Activated CD4-positive, alpha-beta T cell treated with anti-CD3 and anti-CD28 coated beads, Interleukin-2, amount 10 ng/mL, durations not matched to agents 7 days and 5 days (primary cell): ENCODE measurements around the gene B4GALT5. TPM values are rescaled to one million over a fixed set of nuclear protein-coding genes. Genes with fewer than 3 reads are reported as not detected.

Experiments used
- CTCF ChIA-PET: fragments of 350-600 bp; sonication (Branson Sonifier 250); formaldehyde crosslinking; loops from one replicate; lab custom pipeline; 2021; ENCODE audit warnings: antibody characterized with exemption; lab: Charles Lee
- POLR2A ChIA-PET: fragments of 350-600 bp; sonication (Branson Sonifier 250); formaldehyde crosslinking; loops from one replicate; lab custom pipeline; 2021; ENCODE audit warnings: antibody characterized with exemption; lab: Charles Lee
- DNase-seq: peaks from one replicate; pipeline ENCODE4 v3.0.0-alpha.2; 2020
- H3K27ac Mint-ChIP-seq: one replicate; pipeline ENCODE4 v1.8.0; 2021; ENCODE audit warnings: mild to moderate bottlenecking, moderate library complexity, mixed read lengths
- H3K27me3 Mint-ChIP-seq: one replicate; pipeline ENCODE4 v1.8.0; 2021; ENCODE audit warnings: mixed read lengths
- H3K36me3 Mint-ChIP-seq: one replicate; pipeline ENCODE4 v1.8.0; 2021; ENCODE audit warnings: low read depth, mixed read lengths
- H3K4me1 Mint-ChIP-seq: one replicate; pipeline ENCODE4 v1.8.0; 2021; ENCODE audit warnings: mixed read lengths
- H3K4me3 Mint-ChIP-seq: one replicate; pipeline ENCODE4 v1.8.0; 2021; ENCODE audit warnings: mild to moderate bottlenecking, moderate library complexity, mixed read lengths
- H3K9me3 Mint-ChIP-seq: one replicate; pipeline ENCODE4 v1.8.0; 2021; ENCODE audit warnings: mixed read lengths
- total RNA-seq, 2 experiments: library from RNA; stranded (reverse); gene quantifications; one replicate each; pipeline ENCODE4 v1.2.3, GENCODE V29; 2021

Gene B4GALT5
- total RNA-seq, 2 experiments from 2014 or later: 11.2 to 14.3 TPM

DNA sequence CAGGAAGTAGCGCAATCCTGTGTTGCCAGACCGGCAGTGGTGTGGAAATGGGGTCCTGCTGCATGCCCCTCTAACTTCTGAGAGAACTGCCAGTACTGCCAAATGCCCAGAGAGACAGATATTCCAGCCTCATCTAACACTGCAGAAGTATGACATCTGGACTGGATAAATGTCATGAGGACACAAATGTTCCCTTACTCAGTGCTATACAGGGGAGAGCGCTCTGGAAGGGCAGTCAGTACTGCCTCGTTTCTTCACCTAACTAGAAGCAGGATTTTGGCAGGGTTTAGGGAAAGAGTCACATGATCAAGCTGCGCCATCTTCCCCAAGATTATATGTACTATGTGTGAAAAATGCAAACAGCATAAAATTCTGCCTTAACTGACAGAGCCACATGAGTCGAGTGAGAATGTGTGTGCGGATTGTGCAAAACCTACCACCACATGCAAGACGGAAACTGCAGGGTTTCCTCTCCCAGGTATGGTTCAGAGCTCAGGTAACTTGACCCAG, 59.7 kb downstream of the B4GALT5 start:
- Mint-ChIP-seq H3K36me3 (peaks cover 30% of the 10 kb centered on the region), H3K27me3 (no peaks in the 10 kb centered on the region), H3K27ac (no peak overlapping the region), H3K4me1 (peaks cover 9% of the 10 kb centered on the region), H3K4me3 (no peak overlapping the region), H3K9me3 (no peaks in the 10 kb centered on the region)
- no peak for DNase-seq
- POLR2A ChIA-PET: no interaction called here
- CTCF ChIA-PET: no interaction called here

DNA sequence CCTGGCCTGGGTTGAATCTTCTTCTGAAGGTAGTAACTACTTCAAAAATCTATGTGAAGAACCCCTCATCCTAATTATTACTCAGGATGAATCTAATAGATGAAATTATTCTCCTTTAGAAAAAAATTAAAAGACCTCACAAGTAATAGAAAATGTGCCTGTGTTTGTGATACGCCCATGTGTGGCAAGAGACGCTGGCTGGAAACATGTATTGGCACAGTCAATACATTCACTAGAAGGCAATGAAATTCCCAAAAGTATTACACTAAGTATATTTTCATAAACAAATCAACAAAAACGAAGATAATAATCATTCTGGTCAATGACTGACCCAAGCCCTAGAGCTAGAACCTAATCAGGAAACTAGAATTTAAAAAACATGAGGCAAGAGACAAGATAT, 64.0 kb downstream of the B4GALT5 start:
- ChIA-PET POLR2A (no interaction called here), CTCF (interaction anchor here (0.6 kb wide), 1 partner anchor 1876 kb away, joined by 4 read pairs; no protein-coding TSS in a partner anchor)
- Mint-ChIP-seq H3K4me3 (no peak overlapping the region), H3K27ac (no peak overlapping the region), H3K4me1 (no peaks in the 10 kb centered on the region), H3K27me3 (no peaks in the 10 kb centered on the region), H3K9me3 (no peaks in the 10 kb centered on the region), H3K36me3 (peaks cover 24% of the 10 kb centered on the region)
- DNase-seq: no peak

DNA sequence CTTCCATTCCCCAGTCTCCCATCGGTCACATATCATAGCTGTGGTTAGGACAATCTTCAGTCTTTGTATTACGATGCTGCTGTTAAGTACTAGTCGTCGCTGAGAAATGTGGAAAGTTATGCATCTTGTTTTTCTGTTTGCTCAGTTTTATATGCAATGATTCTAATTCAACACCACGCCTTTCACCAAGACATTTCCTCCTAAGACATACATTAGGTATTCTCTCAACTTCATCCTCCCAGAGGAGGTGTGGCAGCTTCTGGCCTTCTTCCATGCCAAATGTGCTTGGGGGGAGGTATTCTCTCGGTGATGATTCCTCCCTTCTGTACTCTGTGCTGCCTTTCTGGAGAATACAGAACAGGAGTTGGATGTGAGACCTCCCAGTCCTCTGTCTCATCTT, 66.1 kb downstream of the B4GALT5 start:
- Mint-ChIP-seq H3K27ac (no peak overlapping the region), H3K36me3 (peaks cover 22% of the 10 kb centered on the region), H3K4me3 (no peak overlapping the region), H3K27me3 (no peaks in the 10 kb centered on the region), H3K9me3 (no peaks in the 10 kb centered on the region), H3K4me1 (peaks cover 9% of the 10 kb centered on the region)
- ChIA-PET CTCF (interaction anchor here (0.6 to 1.5 kb wide), 3 partner anchors 9 to 199 kb away, joined by 3 to 7 read pairs (median 4); no protein-coding TSS in a partner anchor), POLR2A (no interaction called here)
- DNase-seq: no peak

DNA sequence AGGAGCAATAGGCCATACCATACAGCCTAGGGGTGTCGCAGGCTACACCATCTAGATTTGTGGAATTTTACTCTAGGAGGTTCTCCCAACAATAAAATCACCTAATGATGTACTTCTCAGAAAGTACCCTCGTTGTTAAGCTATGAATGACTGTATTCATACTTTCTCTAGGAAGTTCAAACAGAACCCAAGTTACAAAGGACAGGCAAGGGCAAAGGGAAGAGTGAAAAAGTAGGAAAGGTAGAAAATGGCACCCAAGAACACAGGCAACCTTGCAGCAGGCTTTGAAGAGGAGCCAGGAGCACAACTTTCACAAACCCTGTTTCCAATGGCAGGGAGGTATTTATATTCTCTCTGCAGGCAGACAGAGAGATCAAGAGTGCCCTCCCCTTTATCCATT, 67.2 kb downstream of the B4GALT5 start:
- ChIA-PET POLR2A (no interaction called here), CTCF (interaction anchor here (0.6 to 1.7 kb wide), 2 partner anchors 10 to 64 kb away, joined by 3 to 5 read pairs; no protein-coding TSS in a partner anchor)
- Mint-ChIP-seq H3K9me3 (no peaks in the 10 kb centered on the region), H3K27me3 (no peaks in the 10 kb centered on the region), H3K27ac (no peak overlapping the region), H3K4me3 (no peak overlapping the region), H3K4me1 (peaks cover 19% of the 10 kb centered on the region), H3K36me3 (peaks cover 28% of the 10 kb centered on the region)
- DNase-seq: no peak

DNA sequence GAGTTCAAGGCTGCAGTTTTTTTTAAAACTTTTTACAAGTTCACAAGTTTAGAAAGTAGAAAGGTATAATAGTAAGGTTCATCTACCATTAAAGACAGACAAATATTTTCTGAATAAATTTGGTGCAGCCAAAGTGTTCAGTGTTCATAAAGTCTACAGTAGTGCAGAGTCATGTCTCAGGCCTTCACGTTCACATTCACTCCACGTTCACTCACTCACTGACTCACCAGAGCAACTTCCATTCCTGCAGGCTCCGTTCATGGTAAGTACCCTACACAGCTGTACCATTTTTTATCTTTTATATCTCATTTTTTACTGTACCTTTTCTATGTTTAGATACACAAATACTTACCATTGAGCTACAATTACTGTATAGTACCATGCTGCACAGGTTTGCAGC, 67.6 kb downstream of the B4GALT5 start:
- CTCF ChIA-PET: interaction anchor here (0.6 to 1.7 kb wide), 2 partner anchors 11 to 64 kb away, joined by 3 to 5 read pairs; no protein-coding TSS in a partner anchor
- peaks cover 32% of the 10 kb centered on the region for H3K36me3 Mint-ChIP-seq
- H3K9me3 Mint-ChIP-seq: no peaks in the 10 kb centered on the region
- H3K4me1 Mint-ChIP-seq: peaks cover 23% of the 10 kb centered on the region
- POLR2A ChIA-PET: no interaction called here
- no peak for DNase-seq
- no peaks in the 10 kb centered on the region for H3K27me3 Mint-ChIP-seq
- no peak overlapping the region for H3K27ac Mint-ChIP-seq
- H3K4me3 Mint-ChIP-seq: no peak overlapping the region

DNA sequence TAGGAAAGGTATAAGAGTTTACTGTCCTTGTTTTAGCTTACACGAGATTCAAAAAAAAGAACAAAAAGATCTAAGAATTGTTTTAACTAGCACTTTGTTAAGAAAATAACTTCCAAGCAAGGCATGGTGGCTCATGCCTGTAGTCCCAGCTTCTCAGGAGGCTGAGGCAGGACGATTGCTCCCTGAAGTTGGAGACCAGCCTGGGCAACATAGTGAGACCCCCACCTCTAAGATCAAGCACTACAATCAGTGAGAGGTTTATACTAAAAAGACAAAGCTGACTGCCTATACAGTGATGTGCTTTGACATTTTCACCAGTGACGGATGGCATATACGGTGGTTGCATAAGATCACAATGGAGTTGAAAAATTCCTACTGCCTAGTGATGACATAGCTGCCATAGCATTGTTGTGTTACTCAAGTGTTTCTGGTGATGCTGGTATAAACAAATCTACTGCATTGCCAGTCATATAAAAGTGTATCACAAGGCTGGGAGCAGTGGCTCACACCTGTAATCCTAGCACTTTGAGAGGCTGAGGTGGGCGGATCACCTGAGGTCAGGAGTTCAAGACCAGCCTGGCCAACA, 68.6 kb downstream of the B4GALT5 start:
- no peak for DNase-seq
- Mint-ChIP-seq H3K27me3 (no peaks in the 10 kb centered on the region), H3K9me3 (no peaks in the 10 kb centered on the region), H3K4me3 (no peak overlapping the region), H3K27ac (no peak overlapping the region), H3K36me3 (peaks cover 39% of the 10 kb centered on the region), H3K4me1 (peaks cover 23% of the 10 kb centered on the region)
- POLR2A ChIA-PET: no interaction called here
- CTCF ChIA-PET: interaction anchor here (0.7 to 1.7 kb wide), 2 partner anchors 12 to 14 kb away, joined by 3 to 5 read pairs; no protein-coding TSS in a partner anchor

DNA sequence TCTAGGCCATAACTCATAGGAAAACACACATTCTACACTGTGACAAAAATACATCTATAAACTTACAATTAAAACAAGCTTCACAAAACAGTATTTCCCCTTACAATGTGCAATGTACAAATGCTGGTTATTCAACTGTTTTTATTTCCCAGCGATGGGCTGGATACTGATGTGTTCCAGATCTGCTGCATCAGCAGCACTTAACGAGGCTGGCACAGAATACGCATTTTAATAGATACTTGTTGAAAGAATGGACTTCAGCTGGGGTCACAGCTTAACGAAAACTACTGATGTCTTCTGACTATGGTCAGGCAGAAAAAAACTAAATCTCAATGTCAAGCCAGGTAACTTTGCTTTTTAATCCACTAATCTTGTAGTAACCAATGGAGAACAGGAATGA, 70.9 kb downstream of the B4GALT5 start:
- Mint-ChIP-seq H3K4me1 (peaks cover 23% of the 10 kb centered on the region), H3K27me3 (no peaks in the 10 kb centered on the region), H3K27ac (no peak overlapping the region), H3K9me3 (no peaks in the 10 kb centered on the region), H3K4me3 (no peak overlapping the region), H3K36me3 (peaks cover 45% of the 10 kb centered on the region)
- DNase-seq: no peak
- ChIA-PET CTCF (interaction anchor here (0.5 to 1.4 kb wide), 3 partner anchors 9 to 691 kb away, joined by 3 to 4 read pairs (median 3); no protein-coding TSS in a partner anchor), POLR2A (no interaction called here)

DNA sequence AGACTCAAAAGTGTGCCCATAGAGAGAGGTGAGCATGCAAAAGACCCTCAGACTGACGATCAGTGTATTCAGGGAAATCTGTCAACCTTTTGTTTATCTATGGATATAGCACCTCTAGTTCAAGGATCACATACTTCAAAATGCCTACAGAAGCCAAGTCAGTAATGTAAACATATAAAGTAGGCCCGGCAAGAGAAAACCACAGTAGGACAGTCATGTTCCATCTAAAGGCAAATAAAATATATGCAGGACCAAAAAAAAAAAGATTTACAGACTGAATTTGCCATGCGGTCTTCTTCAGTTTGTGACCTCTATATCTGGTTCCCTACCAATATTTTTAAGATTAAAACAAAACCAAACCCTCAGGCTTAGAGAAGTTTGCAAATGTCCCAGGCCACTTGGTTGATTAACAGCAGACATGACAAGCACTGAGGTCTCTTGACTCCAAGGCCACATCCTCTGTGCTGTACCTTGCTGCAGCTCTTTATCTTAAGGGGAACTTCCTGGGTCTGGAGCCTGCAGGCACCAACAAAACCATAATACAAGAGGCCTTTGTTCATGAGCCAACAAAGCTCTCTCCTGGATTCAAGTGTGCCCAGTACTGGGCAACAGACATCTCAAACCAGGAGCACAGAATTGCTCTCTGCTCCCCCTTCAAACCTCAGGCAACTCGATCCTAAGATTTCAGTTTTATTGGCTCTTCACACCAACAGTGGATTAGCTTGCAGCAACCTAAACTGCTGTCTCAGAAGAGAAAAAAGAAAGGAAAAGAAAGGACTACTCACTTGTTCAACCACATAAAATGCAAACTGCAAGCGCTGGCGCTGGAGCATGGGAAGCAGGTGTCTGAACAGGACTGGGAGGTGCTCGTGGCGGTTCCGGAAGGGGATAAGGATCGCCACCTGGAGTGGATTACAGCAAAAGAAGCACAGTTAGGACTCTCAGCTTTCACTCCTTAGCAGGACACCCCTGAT, 71.7 kb downstream of the B4GALT5 start:
- H3K36me3 Mint-ChIP-seq: peaks cover 42% of the 10 kb centered on the region
- CTCF ChIA-PET: interaction anchor here (0.5 to 1.4 kb wide), 6 partner anchors 9 to 692 kb away, joined by 3 to 4 read pairs (median 3); no protein-coding TSS in a partner anchor
- DNase-seq: peak; percentile 47

DNA sequence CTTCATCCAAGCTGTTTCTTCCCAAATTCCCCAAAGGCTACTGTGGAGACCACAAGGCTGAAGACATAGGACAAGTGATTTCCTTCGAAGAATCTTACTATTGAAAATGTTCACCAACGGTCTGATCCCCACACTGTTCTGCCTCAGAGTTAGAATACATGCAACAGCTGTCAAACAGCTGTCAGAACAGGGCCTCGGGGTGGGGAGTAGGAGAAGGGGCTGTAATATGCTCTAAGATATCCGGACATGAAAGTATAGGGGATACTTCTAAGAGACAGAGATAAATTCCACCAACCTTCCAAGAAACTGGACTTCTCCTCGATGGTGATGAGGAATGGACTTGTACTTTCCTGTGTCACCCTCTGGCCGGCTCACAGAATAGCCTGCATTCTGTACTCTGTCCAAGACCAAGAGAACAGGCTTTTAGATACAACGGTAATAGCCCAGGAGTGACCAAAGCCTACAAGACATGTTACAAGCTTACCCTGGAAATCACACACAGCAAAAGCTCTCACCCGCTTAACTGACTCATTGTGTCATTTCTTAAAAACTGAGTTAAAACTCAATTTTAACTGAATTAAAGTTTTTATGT, 76.5 kb downstream of the B4GALT5 start:
- H3K27me3 Mint-ChIP-seq: no peaks in the 10 kb centered on the region
- H3K4me1 Mint-ChIP-seq: peaks cover 11% of the 10 kb centered on the region
- ChIA-PET POLR2A (no interaction called here), CTCF (interaction anchor here (1.0 to 2.2 kb wide), 2 partner anchors 10 to 43 kb away, joined by 3 to 7 read pairs; no protein-coding TSS in a partner anchor)
- no peaks in the 10 kb centered on the region for H3K9me3 Mint-ChIP-seq
- DNase-seq: no peak
- peaks cover 33% of the 10 kb centered on the region for H3K36me3 Mint-ChIP-seq
- H3K27ac Mint-ChIP-seq: no peak overlapping the region
- H3K4me3 Mint-ChIP-seq: no peak overlapping the region

More for the DNA sequence above, 71.7 kb downstream of the B4GALT5 start:
- no peaks in the 10 kb centered on the region for H3K27me3 Mint-ChIP-seq
- H3K27ac Mint-ChIP-seq: peak overlapping the region; percentile 83
- H3K4me1 Mint-ChIP-seq: peaks cover 23% of the 10 kb centered on the region
- POLR2A ChIA-PET: interaction anchor here (0.6 kb wide), 1 partner anchor 11 kb away, joined by 11 read pairs; no protein-coding TSS in a partner anchor
- H3K4me3 Mint-ChIP-seq: no peak overlapping the region
- H3K9me3 Mint-ChIP-seq: no peaks in the 10 kb centered on the region

DNA sequence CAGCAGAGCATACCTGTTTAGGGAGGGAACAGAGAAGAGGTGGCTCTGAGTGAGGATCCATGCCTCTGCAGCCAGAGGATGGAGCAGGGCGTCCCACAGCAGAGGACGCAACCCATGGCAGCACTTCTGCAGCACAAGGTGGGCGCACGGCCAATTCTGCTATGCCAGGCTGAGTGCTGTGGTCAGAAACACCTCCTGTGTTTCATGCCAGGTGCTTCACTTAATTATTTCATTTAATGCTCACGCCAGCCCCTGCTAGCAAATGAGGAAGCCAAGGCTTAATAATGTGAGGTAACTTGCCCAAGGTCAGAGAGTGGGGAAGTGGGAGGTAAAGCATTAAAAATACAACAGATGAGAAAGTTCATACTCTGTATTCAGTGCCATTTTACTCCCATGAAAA, 77.2 kb downstream of the B4GALT5 start:
- ChIA-PET CTCF (no interaction called here), POLR2A (no interaction called here)
- peaks cover 28% of the 10 kb centered on the region for H3K36me3 Mint-ChIP-seq
- no peaks in the 10 kb centered on the region for H3K27me3 Mint-ChIP-seq
- no peak for DNase-seq
- peaks cover 4% of the 10 kb centered on the region for H3K4me1 Mint-ChIP-seq
- no peak overlapping the region for H3K27ac Mint-ChIP-seq
- H3K9me3 Mint-ChIP-seq: no peaks in the 10 kb centered on the region
- no peak overlapping the region for H3K4me3 Mint-ChIP-seq

DNA sequence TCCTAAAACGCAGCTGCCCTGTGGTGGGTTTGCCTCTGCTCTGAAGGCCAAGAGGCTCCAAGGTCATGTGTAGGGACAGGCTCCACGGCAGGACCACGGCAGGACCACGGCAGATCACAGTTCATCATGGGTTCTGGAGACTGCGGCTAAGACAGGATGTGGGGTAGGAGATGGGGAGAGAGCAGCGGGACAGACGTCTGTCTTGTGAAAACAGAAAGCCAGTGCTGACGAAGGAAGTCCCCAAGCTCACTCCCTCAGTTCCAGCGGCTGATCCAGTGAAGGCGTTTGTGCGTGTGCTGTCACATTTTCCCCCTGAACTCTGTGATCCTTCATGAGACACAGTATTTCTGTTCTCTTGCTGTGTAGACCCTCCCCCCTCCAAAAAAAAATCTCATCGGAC, 77.8 kb downstream of the B4GALT5 start:
- ChIA-PET POLR2A (no interaction called here), CTCF (interaction anchor here (0.5 kb wide), 1 partner anchor 280 kb away, joined by 4 read pairs; no protein-coding TSS in a partner anchor)
- H3K4me1 Mint-ChIP-seq: no peaks in the 10 kb centered on the region
- no peak overlapping the region for H3K27ac Mint-ChIP-seq
- no peaks in the 10 kb centered on the region for H3K9me3 Mint-ChIP-seq
- no peak for DNase-seq
- peaks cover 23% of the 10 kb centered on the region for H3K36me3 Mint-ChIP-seq
- H3K4me3 Mint-ChIP-seq: no peak overlapping the region
- H3K27me3 Mint-ChIP-seq: no peaks in the 10 kb centered on the region

DNA sequence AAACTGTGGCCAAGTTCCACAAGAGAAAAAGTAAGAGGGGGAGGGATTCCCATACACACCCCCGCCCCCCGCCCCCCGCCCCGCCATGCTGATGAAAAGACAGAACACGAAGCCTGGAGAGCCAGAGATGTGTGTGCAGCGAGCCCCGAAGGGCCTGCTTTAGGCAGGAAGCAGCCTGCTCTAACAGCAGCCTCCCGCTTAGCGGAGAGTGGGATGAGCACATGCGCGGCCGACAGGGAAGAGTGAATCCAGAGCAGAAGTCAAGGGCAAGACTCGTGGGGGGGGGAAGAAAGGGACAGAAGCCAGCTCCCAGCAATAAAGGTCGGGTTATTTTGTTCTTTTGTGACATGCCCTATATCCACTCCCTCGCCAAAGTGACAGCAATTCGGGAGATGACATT, 78.5 kb downstream of the B4GALT5 start:
- H3K4me1 Mint-ChIP-seq: no peaks in the 10 kb centered on the region
- no peak for DNase-seq
- H3K27me3 Mint-ChIP-seq: no peaks in the 10 kb centered on the region
- no peak overlapping the region for H3K27ac Mint-ChIP-seq
- ChIA-PET CTCF (interaction anchor here (0.5 to 1.1 kb wide), 2 partner anchors 27 to 281 kb away, joined by 3 to 4 read pairs; no protein-coding TSS in a partner anchor), POLR2A (no interaction called here)
- H3K4me3 Mint-ChIP-seq: no peak overlapping the region
- peaks cover 18% of the 10 kb centered on the region for H3K36me3 Mint-ChIP-seq
- no peaks in the 10 kb centered on the region for H3K9me3 Mint-ChIP-seq
